LNCaP clone FGC (cell line): ENCODE results near the gene RASAL3.

Source experiments
- DNase-seq: peaks from one replicate; pipeline ENCODE4 v3.0.0-alpha.2; 2011; ENCODE audit warnings: low read depth
- H3K4me3 ChIP-seq: 2 replicates; pipeline ENCODE4 v1.5.1; 2011; ENCODE audit warnings: mild to moderate bottlenecking, low read depth, low read length, control low read depth
- CTCF ChIP-seq: IDR thresholded peaks from 2 replicates; pipeline ENCODE4 v1.5.1; 2012; ENCODE audit warnings: mild to moderate bottlenecking; ENCODE audit not compliant: control insufficient read depth, insufficient read depth; ENCODE audit errors: extremely low read depth

Gene RASAL3

DNA sequence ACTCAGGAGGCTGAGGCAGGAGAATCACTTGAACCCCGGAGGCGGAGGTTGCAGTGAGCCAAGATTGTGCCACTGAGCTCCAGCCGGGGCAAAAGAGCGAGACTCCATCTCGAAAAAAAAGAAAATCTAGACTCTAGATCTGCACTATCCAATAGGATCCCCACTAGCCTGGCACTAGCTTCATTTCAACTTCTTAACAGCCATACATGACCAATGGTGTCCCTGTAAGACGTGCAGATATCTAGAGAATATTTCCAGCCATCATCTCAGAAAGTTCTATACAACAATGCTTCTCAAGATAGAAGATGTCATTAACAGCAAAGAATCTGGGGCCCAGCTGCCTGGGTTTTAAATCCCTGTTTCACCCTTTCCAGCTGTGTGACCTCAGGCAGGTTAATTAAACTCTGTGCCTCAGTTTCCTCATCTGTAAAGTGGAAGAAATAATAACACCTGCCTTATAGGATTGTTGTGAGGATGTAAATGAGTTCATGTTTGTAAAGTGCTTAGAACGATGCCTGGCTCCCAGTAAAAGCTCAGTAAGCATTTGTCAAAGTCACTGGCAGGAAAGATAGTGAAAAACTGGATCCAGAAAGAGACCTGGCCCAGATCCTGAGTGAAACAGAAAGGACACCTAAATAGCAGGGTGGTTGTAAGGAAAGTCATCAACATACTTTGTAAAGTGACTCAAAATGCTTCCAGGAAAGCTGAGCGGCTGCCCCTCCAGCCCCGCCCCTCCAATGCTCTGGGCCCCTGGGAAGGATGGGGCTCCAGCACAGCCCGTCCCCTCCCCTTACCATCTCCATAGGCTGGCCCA is 28.1 kb downstream of the RASAL3 start:
- no peak for TF ChIP-seq CTCF
- no peak for DNase-seq
- no peak overlapping the region for H3K4me3 ChIP-seq

- H3K4me3 ChIP-seq: peak overlapping the region; percentile 60
- no peak for DNase-seq
- TF ChIP-seq CTCF: no peak
These were observed 30.8 kb downstream of the RASAL3 start for GRCh38 chr19:15433519-15434069.

GRCh38 chr19:15432629-15433518 is 31.5 kb downstream of the RASAL3 start:
- peak overlapping the region; percentile 60 for H3K4me3 ChIP-seq
- no peak for DNase-seq
- TF ChIP-seq CTCF: no peak

DNA sequence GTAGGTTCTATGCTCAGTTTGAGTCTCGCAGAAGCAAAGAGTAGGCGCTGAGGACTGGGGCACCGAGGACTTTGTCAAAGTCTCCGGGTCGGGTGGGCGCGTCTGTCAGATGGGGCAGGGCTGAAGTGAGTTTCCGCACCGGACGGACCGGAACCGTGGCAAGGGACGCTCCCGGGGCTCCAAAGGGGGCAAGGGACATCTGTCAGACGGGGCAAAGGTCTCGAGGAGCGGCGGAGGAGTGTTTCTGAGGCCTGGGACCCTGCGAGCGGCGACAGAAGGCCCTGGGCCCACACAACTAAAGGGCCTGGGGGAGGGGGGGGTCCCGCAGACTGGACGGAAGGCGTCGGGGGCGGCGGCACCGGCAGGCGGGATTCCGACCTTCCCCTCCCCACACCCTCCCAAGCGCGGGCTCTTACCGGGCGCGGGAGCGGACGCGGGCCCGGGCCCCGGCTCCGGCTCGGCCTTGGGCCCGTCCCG is 32.3 kb downstream of the RASAL3 start:
- no peak for DNase-seq
- no peak for TF ChIP-seq CTCF
- H3K4me3 ChIP-seq: peak overlapping the region; percentile 97

DNA sequence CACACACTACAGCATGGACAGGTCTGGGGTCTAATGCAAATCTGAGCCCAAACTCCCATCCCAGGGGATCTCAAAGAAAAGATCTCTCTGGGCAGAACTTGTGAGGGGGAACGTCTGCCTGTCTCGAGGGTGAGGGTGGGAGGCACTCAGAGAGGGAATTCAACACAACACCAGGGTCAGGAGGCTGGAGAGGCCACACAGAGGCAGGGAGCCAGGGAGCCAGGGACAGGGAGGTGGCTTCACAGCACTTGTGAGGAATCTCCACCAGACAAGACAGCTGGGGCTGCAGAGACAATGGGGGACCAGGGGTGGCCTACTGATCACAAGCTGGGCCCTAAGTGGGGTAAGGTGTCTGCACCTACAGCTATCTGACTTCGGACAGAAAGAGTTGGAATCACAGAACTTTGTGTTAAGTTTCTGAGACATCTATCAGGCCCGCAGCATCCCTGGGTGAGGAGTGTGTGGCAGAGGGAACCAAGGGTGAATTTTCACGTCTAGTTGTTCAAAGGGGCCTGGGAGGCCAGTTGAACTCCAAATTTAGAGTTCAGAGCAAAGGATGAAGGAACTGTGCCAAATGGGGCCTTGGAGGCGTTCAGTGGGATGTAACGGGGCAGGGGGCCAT is 32.8 kb downstream of the RASAL3 start:
- peak overlapping the region; percentile 97 for H3K4me3 ChIP-seq
- DNase-seq: no peak
- no peak for TF ChIP-seq CTCF

GRCh38 chr19:15430526-15431120 is 33.7 kb downstream of the RASAL3 start:
- no peak for DNase-seq
- TF ChIP-seq CTCF: no peak
- H3K4me3 ChIP-seq: peak overlapping the region; percentile 97
